Mucosa of rectum (tissue), 2 donors: ENCODE results near the gene INTS11.
A peak's percentile ranks its signal among the peaks of the same experiment; 100 is the strongest.

Source experiments
- H3K27ac ChIP-seq, 2 donors: one replicate each; pipeline ENCODE4 v1.7.0; 2013; ENCODE audit warnings: inconsistent platforms in 2 of 2, low read depth in 2 of 2, low read length in 2 of 2
- H3K27me3 ChIP-seq, 2 donors: one replicate each; pipeline ENCODE4 v1.7.0; 2013; ENCODE audit warnings: low read length in 2 of 2; ENCODE audit not compliant: control insufficient read depth in 2 of 2, insufficient read depth in 2 of 2
- H3K36me3 ChIP-seq, 2 donors: one replicate each; pipeline ENCODE4 v1.7.0; 2013; ENCODE audit warnings: low read length in 2 of 2; ENCODE audit not compliant: control insufficient read depth in 2 of 2, insufficient read depth in 2 of 2
- H3K4me1 ChIP-seq, 2 donors: one replicate each; pipeline ENCODE4 v1.7.0; 2013; ENCODE audit warnings: low read length in 2 of 2, mild to moderate bottlenecking in 1 of 2; ENCODE audit not compliant: control insufficient read depth in 2 of 2, insufficient read depth in 2 of 2
- H3K4me3 ChIP-seq, 2 donors: one replicate each; pipeline ENCODE4 v1.7.0; 2013; ENCODE audit warnings: low read length in 2 of 2
- H3K9ac ChIP-seq, 2 donors: one replicate each; pipeline ENCODE4 v1.7.0; 2013; ENCODE audit warnings: low read length in 2 of 2, low read depth in 1 of 2, mild to moderate bottlenecking in 1 of 2
- H3K9me3 ChIP-seq, 2 donors: one replicate each; pipeline ENCODE4 v1.7.0; 2013; ENCODE audit warnings: low read length in 2 of 2; ENCODE audit not compliant: control insufficient read depth in 2 of 2
- donor health status: healthy.
- donor health status: Normal muscosa, but diverticular disease.

INTS11 gene

GRCh38 chr1:1274299-1274930 is 50.0 kb downstream of the INTS11 start:
- Histone ChIP-seq H3K4me1 (peaks cover 21 to 29% of the 10 kb centered on the region in 2 donors), H3K9ac (peak overlapping the region; percentile 24 to 70), H3K27ac (peak overlapping the region; percentile 38 to 47), H3K4me3 (peak overlapping the region; percentile 71 to 76), H3K27me3 (no peaks in the 10 kb centered on the region), H3K36me3 (peaks cover 0 to 4% of the 10 kb centered on the region in 2 donors), H3K9me3 (no peaks in the 10 kb centered on the region)

DNA sequence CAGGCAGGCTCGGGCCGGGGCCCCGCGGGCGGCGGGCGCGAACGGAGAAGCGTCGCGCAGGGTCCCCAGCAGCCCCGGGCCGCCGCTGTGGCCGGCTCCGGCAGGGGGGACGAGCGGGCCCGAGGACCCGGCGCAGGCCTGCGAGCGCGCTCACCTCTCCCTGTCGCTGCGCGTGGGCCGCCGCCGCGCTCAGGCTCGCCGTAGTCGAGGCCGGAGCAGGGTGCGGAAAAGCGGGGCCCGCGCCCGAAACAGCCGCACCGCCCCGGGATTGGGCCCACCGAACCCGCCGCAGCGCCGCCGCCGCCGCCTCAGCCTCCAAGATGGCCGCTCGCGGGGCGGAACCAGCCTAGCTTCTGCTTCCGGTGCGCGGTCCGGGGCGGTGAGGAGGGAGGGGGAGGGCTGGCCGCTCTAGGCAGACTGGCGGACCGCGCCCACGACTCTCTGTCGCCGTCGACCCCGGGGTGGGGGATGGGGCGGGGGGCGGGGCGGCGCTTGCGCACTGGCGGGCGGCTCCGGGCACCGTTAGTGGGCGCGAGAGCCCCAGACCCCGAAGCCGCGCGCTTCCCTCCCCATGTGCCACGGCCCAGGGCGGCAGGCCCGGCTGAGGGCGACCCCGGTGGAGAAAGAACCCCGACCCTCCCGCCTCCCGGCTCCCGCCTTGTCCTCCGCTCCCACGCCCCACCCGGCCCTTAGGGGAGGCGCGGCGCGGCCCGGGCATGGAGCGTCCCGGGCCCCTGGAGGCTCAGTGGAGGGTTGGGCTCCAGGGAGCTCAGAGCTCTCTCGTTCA is 50.8 kb downstream of the INTS11 start, which contains the start of gene UBE2J2:
UBE2J2 (minus strand) TSS at position 343 of the 787 bp plus-strand sequence. CDS start 5,862 bp downstream, outside the sequence.
- H3K4me3 ChIP-seq, result peak within 1 kb of the TSS; percentile 78 to 87
- peaks cover 21 to 29% of the 10 kb centered on the region in 2 donors for H3K4me1 ChIP-seq
- peaks cover 0 to 4% of the 10 kb centered on the region in 2 donors for H3K36me3 ChIP-seq
- peak within 1 kb of the TSS; percentile 90 to 93 for H3K9ac ChIP-seq
- peak within 1 kb of the TSS; percentile 75 to 80 for H3K27ac ChIP-seq
- H3K9me3 ChIP-seq, result no peaks in the 10 kb centered on the region
- H3K27me3 ChIP-seq, result no peaks in the 10 kb centered on the region

DNA sequence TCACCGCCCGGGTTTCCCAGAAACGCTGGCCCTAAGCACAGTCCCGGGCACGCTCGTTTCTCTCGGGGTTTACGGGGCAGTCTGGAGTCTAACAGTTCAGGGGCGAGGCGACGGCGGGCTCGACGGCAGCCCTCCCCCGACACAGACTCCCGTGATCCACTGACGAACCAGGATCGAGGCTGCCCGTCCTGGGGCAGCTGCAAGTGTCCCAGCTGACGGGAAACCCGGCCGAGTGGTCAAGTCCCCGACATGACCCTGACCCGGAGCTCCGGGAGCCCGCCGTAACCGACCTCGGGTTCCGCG is 51.3 kb downstream of the INTS11 start:
- Histone ChIP-seq H3K27me3 (no peaks in the 10 kb centered on the region), H3K4me3 (peak overlapping the region; percentile 78 to 87), H3K9ac (peak overlapping the region; percentile 90 to 93), H3K9me3 (no peaks in the 10 kb centered on the region), H3K4me1 (peaks cover 21 to 29% of the 10 kb centered on the region in 2 donors), H3K27ac (peak overlapping the region; percentile 75 to 80), H3K36me3 (peaks cover 0 to 4% of the 10 kb centered on the region in 2 donors)

- no peaks in the 10 kb centered on the region for H3K27me3 ChIP-seq
- H3K27ac ChIP-seq, result peak overlapping the region; percentile 75 to 80
- H3K4me1 ChIP-seq, result peaks cover 21 to 29% of the 10 kb centered on the region in 2 donors
- peaks cover 1 to 4% of the 10 kb centered on the region in 2 donors for H3K36me3 ChIP-seq
- H3K9me3 ChIP-seq, result no peaks in the 10 kb centered on the region
- H3K9ac ChIP-seq, result peak overlapping the region; percentile 90 to 93
- peak overlapping the region; percentile 78 to 87 for H3K4me3 ChIP-seq
Measured at GRCh38 chr1:1272341-1273208, 51.9 kb downstream of the INTS11 start.

DNA sequence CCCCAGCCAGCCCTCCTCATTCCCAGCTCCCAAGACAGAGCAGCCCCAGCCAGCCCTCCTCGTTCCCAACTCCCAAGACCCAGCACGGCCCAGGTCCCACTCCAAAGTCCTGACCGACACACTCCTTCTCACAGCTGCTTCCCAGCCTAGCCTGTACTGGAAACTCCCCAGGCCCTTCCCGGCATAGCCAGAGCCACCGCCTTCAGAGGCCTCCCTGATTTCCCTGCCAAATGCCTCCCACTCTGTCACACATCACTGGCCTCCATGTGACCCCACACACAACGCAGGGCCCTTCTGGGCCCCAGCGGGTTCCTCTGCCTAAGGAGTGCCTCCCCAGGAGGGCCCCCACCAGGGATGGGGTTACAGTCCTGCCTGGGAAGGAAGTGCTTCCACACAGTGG is 53.6 kb downstream of the INTS11 start:
- H3K36me3 ChIP-seq, result peaks cover 7 to 8% of the 10 kb centered on the region in 2 donors
- H3K4me3 ChIP-seq, result no peak overlapping the region
- no peak overlapping the region for H3K27ac ChIP-seq
- H3K4me1 ChIP-seq, result peaks cover 21 to 29% of the 10 kb centered on the region in 2 donors
- no peaks in the 10 kb centered on the region for H3K27me3 ChIP-seq
- H3K9ac ChIP-seq, result no peak overlapping the region
- H3K9me3 ChIP-seq, result no peaks in the 10 kb centered on the region

DNA sequence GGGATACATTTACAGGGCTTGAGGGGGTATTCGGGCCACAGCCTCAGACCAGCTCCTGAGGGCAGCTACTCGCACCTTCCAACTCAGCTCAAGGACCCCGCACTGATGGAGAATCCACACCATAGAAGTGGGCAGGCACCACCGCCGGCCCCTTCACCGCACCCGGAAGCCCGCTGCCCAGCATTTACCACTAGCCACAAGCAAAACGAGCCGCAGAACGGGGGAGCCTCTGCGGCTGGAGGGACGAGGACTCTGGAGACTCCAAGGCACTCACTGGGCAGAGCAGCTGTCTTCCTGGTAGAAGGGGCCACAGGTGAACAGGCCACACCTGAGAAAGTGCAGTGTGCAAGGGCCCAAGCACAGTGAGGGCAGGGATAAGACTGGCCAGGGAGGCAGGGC is 56.2 kb downstream of the INTS11 start:
- H3K27me3 ChIP-seq, result no peaks in the 10 kb centered on the region
- H3K27ac ChIP-seq, result no peak overlapping the region
- no peak overlapping the region for H3K4me3 ChIP-seq
- no peak overlapping the region for H3K9ac ChIP-seq
- H3K4me1 ChIP-seq, result peaks cover 17 to 23% of the 10 kb centered on the region in 2 donors
- H3K9me3 ChIP-seq, result no peaks in the 10 kb centered on the region
- H3K36me3 ChIP-seq, result peaks cover 22 to 24% of the 10 kb centered on the region in 2 donors

GRCh38 chr1:1267488-1268283 is 56.8 kb downstream of the INTS11 start:
- H3K4me1 ChIP-seq, result peaks cover 16 to 20% of the 10 kb centered on the region in 2 donors
- no peak overlapping the region for H3K4me3 ChIP-seq
- H3K9ac ChIP-seq, result no peak overlapping the region
- H3K27me3 ChIP-seq, result no peaks in the 10 kb centered on the region
- H3K36me3 ChIP-seq, result peaks cover 25 to 30% of the 10 kb centered on the region in 2 donors
- no peaks in the 10 kb centered on the region for H3K9me3 ChIP-seq
- H3K27ac ChIP-seq, result no peak overlapping the region

DNA sequence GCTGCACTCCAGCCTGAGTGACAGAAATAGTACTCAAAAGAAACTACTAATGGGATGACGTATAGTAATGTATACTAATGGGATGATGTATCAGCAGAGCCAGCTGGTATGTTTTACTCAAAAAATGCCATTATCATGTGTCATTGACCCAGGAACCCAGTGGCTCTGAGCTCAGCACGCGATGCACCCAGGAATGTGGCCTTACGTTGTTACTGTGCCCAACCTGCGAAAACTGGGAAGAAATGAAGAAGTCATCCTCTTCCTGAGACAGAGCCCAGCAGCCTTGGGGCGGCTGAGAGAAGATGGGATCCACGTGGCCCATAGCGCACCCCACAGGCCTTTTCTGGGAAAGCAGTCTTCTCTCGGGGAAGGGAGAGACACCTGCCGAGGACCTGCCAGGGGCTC is 59.6 kb downstream of the INTS11 start:
- Histone ChIP-seq H3K36me3 (peaks cover 43 to 46% of the 10 kb centered on the region in 2 donors), H3K9me3 (no peaks in the 10 kb centered on the region), H3K27ac (no peak overlapping the region), H3K4me3 (no peak overlapping the region), H3K9ac (no peak overlapping the region), H3K27me3 (no peaks in the 10 kb centered on the region), H3K4me1 (peaks cover 0 to 3% of the 10 kb centered on the region in 2 donors)

DNA sequence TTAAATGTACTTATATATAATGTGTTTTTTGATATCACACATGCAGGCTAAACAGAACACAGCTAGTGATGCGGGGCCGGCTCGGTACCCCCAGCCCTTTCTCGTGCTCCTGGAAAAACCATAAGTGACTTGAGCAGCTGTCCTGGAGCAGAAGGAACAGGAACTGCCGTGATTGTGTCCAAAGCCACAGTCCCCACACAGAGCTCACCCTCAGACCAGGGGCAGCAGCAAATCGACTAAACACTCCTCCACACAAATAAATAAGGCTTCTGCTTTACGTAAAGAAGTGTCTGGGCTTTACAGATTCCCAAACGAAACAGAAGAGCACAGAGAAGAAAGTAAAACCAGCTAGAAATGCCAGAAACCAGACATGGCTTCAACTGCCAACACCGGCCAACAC is 60.4 kb downstream of the INTS11 start:
- Histone ChIP-seq H3K27me3 (no peaks in the 10 kb centered on the region), H3K36me3 (peaks cover 47 to 51% of the 10 kb centered on the region in 2 donors), H3K27ac (no peak overlapping the region), H3K9me3 (no peaks in the 10 kb centered on the region), H3K9ac (no peak overlapping the region), H3K4me1 (peaks cover 0 to 3% of the 10 kb centered on the region in 2 donors), H3K4me3 (no peak overlapping the region)
